Measurements from ENCODE around the gene JMJD8.

JMJD8 gene

GRCh38 chr16:684071-684794 lies at the start of gene JMJD8:
Gene JMJD8, minus strand, starts transcription at chr16:684334. Its CDS starts 15 bp downstream, at chr16:684319.
- DNase-seq (ENCODE audit: low spot score) = peak; percentile 96

- no peak for DNase-seq (ENCODE audit: low spot score)
Measured at GRCh38 chr16:733382-734207, 49.5 kb upstream of the JMJD8 start.

GRCh38 chr16:732936-733335 lies 48.8 kb upstream of the JMJD8 start:
- no peak for DNase-seq (ENCODE audit: low spot score)

- DNase-seq (ENCODE audit: low spot score) = no peak
Measured at GRCh38 chr16:732332-732731, 48.2 kb upstream of the JMJD8 start.

GRCh38 chr16:730666-731509 lies 46.8 kb upstream of the JMJD8 start:
- no peak for DNase-seq (ENCODE audit: low spot score)

- DNase-seq (ENCODE audit: low spot score) = no peak
Measured at GRCh38 chr16:729768-730665, 45.9 kb upstream of the JMJD8 start.

- DNase-seq (ENCODE audit: low spot score) = no peak
Measured at GRCh38 chr16:728890-729744, 45.0 kb upstream of the JMJD8 start.

GRCh38 chr16:728131-728889 lies 44.2 kb upstream of the JMJD8 start:
- DNase-seq (ENCODE audit: low spot score) = no peak

- DNase-seq (ENCODE audit: low spot score) = no peak
Measured at GRCh38 chr16:727291-727977, 43.3 kb upstream of the JMJD8 start.

- peak; percentile 23 for DNase-seq (ENCODE audit: low spot score)
Measured at GRCh38 chr16:726438-727290, 42.5 kb upstream of the JMJD8 start, which contains the start of the genes CCDC78 and HAGHL. Gene CCDC78, minus strand, starts transcription at chr16:726443. Its CDS starts 76 bp downstream, at chr16:726367. Gene HAGHL, plus strand, starts transcription at chr16:727106. Its CDS starts 404 bp downstream, at chr16:727510.

GRCh38 chr16:726188-726437 lies 42.0 kb upstream of the JMJD8 start:
- no peak for DNase-seq (ENCODE audit: low spot score)

- no peak for DNase-seq (ENCODE audit: low spot score)
Measured at GRCh38 chr16:725463-726187, 41.5 kb upstream of the JMJD8 start.

- no peak for DNase-seq (ENCODE audit: low spot score)
Measured at GRCh38 chr16:725041-725376, 40.9 kb upstream of the JMJD8 start.

GRCh38 chr16:724188-725040 lies 40.3 kb upstream of the JMJD8 start:
- DNase-seq (ENCODE audit: low spot score) = no peak

GRCh38 chr16:723695-724094 lies 39.6 kb upstream of the JMJD8 start:
- DNase-seq (ENCODE audit: low spot score) = no peak

GRCh38 chr16:722835-723633 lies 38.9 kb upstream of the JMJD8 start:
- no peak for DNase-seq (ENCODE audit: low spot score)
